ENCODE data around the gene RBM47. TPM values are rescaled to one million over a fixed set of nuclear protein-coding genes. Genes with fewer than 3 reads are reported as not detected.

The RBM47 gene
- polyA plus RNA-seq = 20.9 TPM

GRCh38 chr4:40629401-40630334 lies at the start of gene RBM47:
Gene RBM47 (minus strand): TSS chr4:40629864. CDS start chr4:40438893, 190,971 bp downstream.
- Mint-ChIP-seq H3K27ac (peak within 1 kb of the TSS; percentile 78 to 96 (median 95)), H3K27me3 (no peaks in the 10 kb centered on the region), H3K36me3 (peaks cover 2% of the 10 kb centered on the region), H3K4me1 (peaks cover 19 to 35% (median 27%) of the 10 kb centered on the region in 3 donors), H3K4me3 (peak within 1 kb of the TSS; percentile 80 to 98 (median 90)), H3K9me3 (no peaks in the 10 kb centered on the region)

GRCh38 chr4:40678421-40678820 lies 48.8 kb upstream of the RBM47 start:
- no peaks in the 10 kb centered on the region for H3K27me3 Mint-ChIP-seq

DNA sequence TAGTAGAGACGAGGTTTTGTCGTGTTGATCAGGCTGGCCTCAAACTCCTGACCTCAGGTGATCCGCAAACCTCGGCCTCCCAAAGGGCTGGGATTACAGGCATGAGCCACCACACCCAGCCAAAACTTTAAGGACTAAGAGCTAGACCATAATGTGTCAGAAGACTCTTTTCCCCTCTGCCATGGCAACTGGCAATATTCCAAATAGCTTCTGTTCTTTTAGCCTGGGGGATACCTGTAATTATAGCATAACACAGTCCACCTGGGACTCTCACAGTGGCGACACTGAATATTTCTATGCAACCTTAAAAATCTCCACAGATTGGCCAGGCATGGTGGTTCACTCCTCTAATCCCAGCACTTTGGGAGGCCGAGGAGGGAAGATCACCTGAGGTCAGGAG lies 45.5 kb upstream of the RBM47 start:
- H3K4me1 Mint-ChIP-seq = peaks cover 0 to 6% (median 2%) of the 10 kb centered on the region in 3 donors
- H3K27me3 Mint-ChIP-seq = no peaks in the 10 kb centered on the region
- H3K9me3 Mint-ChIP-seq = no peaks in the 10 kb centered on the region
- H3K4me3 Mint-ChIP-seq = no peak overlapping the region
- no peak overlapping the region for H3K27ac Mint-ChIP-seq
- peaks cover 1% of the 10 kb centered on the region for H3K36me3 Mint-ChIP-seq

More at GRCh38 chr4:40678421-40678820, 48.8 kb upstream of the RBM47 start:
- Mint-ChIP-seq H3K9me3 (peaks cover 0 to 1% (median 0%) of the 10 kb centered on the region in 3 donors), H3K4me3 (no peak overlapping the region), H3K36me3 (peaks cover 1% of the 10 kb centered on the region), H3K27ac (no peak overlapping the region), H3K4me1 (peaks cover 0 to 4% (median 0%) of the 10 kb centered on the region in 3 donors)

DNA sequence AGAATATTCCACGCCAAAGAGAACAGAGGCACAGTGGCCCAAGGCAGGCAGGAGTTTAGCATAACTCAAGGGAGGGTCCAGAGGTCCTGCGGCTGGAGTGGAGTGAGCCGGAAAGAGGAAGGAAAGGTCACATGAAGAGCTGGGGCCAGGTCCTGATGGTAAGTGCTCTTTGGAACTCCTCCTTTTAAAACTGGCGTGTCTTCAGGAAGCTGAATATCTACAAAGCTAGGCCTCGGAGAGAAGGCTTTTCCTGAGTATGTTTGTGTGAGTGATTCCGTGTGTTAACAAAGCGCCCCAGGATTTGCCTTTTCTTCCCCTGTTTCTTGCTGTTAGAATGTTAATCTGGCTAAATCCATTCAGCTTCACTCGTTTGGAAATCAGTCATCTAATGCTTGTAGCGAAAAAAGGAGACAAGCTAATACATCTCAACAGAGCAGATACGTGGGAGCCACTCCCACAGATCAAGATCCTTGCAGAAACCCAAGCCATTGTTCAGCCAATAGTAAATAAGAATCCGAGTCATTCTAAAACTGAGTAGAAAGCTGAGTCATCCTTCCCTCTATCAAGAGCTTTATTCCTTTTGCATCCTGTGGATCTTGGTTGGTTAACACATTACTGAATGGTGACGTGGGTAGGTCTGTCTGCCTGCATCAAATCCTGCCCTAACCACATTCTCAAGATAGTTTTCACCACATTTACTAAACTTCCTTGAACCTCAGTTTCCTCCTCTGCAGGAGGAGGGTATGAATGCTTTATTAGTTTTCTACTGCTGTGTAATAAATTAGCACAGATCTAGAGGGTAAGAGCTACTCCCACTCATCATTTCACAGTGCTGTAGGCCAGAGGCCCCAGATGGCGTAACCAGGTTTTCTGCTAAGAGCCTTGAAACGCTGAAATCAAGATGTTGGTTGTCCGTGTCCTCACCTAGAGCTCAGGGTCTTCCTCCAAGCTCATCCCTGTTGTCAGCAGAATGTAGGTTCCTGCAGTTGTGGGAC lies 43.2 kb upstream of the RBM47 start:
- H3K4me3 Mint-ChIP-seq = no peak overlapping the region
- H3K4me1 Mint-ChIP-seq = peaks cover 0 to 6% (median 2%) of the 10 kb centered on the region in 3 donors

DNA sequence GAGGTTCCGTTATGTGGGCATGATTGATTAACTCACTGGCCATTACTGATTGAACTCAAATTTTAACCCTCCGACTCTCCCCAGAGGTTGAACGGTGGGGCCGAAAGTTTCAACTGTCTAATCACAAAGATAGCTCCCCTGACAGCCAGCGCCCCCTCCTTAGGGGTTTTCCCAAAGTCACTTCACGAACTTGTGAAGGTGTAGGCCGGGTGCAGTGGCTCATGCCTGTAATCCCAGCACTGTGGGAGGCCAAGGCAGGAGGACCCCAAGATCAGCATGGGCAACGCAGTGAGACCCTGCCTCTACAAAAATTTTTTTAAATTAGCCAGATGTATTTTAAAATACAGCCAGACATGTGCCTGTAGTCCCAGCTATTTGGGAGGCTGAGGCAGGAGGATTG lies 39.8 kb upstream of the RBM47 start:
- Mint-ChIP-seq H3K36me3 (peaks cover 2% of the 10 kb centered on the region), H3K4me1 (peaks cover 0 to 3% (median 2%) of the 10 kb centered on the region in 3 donors), H3K27me3 (no peaks in the 10 kb centered on the region), H3K9me3 (no peaks in the 10 kb centered on the region), H3K4me3 (no peak overlapping the region), H3K27ac (no peak overlapping the region)

More for the DNA sequence above, 43.2 kb upstream of the RBM47 start:
- no peak overlapping the region for H3K27ac Mint-ChIP-seq
- H3K36me3 Mint-ChIP-seq = peaks cover 1% of the 10 kb centered on the region
- H3K27me3 Mint-ChIP-seq = no peaks in the 10 kb centered on the region
- H3K9me3 Mint-ChIP-seq = no peaks in the 10 kb centered on the region

GRCh38 chr4:40665842-40666241 lies 36.2 kb upstream of the RBM47 start:
- no peaks in the 10 kb centered on the region for H3K27me3 Mint-ChIP-seq
- no peak overlapping the region for H3K27ac Mint-ChIP-seq
- H3K4me3 Mint-ChIP-seq = no peak overlapping the region
- no peaks in the 10 kb centered on the region for H3K9me3 Mint-ChIP-seq
- peaks cover 0 to 8% (median 3%) of the 10 kb centered on the region in 3 donors for H3K4me1 Mint-ChIP-seq
- peaks cover 2% of the 10 kb centered on the region for H3K36me3 Mint-ChIP-seq

DNA sequence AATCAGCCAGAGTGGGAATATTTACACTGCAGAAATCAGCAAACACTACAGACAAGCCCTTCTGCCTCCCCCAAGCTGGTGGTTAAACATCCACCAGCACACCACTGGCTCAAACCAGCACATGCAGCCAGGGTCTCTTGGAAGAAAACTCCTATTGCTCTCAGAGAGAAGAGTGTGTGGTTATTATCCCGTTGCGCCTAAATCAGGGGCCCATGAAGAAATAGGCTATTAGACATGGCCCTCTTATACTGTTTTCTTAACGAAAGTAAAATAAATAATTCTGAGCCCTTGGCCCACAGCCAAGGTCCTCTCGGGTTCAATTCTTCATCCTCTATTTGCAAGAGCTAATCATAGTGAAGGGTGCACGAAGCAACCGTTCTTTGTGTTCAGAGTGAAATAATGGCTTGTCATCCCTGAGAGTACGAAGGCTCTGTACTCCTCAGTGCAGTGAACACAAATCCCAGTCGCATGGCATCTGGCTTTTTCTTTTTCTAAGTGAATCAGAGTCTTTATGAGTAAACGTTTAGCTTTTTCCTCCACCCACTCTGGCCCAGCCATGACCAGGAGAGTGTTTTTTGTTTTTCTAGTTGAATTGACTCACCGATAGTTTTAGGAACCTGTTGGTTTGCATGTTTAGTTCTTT lies 33.4 kb upstream of the RBM47 start:
- H3K27me3 Mint-ChIP-seq = no peaks in the 10 kb centered on the region
- peaks cover 2% of the 10 kb centered on the region for H3K36me3 Mint-ChIP-seq
- H3K4me1 Mint-ChIP-seq = peaks cover 0 to 8% (median 3%) of the 10 kb centered on the region in 3 donors
- H3K4me3 Mint-ChIP-seq = no peak overlapping the region
- H3K27ac Mint-ChIP-seq = no peak overlapping the region
- H3K9me3 Mint-ChIP-seq = no peaks in the 10 kb centered on the region

DNA sequence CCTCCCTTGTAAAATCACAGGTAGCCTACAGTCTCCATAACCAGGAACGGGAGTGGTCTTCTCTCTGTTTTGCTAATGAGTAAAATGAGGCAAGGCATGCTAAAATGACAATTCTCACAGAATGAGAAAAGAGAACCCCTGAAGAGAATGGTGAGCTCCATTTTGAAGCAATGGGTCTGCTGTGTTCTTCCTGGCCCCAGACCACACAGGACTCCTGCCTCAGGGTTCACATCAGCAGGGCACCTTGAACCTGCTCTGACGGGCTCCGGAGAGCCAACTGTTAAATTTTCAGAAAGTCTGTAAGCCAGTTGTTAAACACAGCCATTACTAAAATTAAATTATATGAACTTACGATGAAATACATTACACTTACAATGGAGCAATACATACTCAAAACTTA lies 32.1 kb upstream of the RBM47 start:
- H3K9me3 Mint-ChIP-seq = no peaks in the 10 kb centered on the region

GRCh38 chr4:40656201-40656863 lies 26.7 kb upstream of the RBM47 start:
- Mint-ChIP-seq H3K36me3 (peaks cover 2% of the 10 kb centered on the region), H3K27ac (peak overlapping the region; percentile 0 to 87 (median 27)), H3K9me3 (no peaks in the 10 kb centered on the region), H3K4me3 (peak overlapping the region; percentile 8 to 87 (median 54)), H3K4me1 (peaks cover 13 to 15% (median 13%) of the 10 kb centered on the region in 3 donors), H3K27me3 (no peaks in the 10 kb centered on the region)

More for the DNA sequence above, 32.1 kb upstream of the RBM47 start:
- Mint-ChIP-seq H3K27me3 (no peaks in the 10 kb centered on the region), H3K4me1 (peaks cover 3 to 13% (median 5%) of the 10 kb centered on the region in 3 donors), H3K27ac (no peak overlapping the region), H3K4me3 (no peak overlapping the region), H3K36me3 (no peaks in the 10 kb centered on the region)

DNA sequence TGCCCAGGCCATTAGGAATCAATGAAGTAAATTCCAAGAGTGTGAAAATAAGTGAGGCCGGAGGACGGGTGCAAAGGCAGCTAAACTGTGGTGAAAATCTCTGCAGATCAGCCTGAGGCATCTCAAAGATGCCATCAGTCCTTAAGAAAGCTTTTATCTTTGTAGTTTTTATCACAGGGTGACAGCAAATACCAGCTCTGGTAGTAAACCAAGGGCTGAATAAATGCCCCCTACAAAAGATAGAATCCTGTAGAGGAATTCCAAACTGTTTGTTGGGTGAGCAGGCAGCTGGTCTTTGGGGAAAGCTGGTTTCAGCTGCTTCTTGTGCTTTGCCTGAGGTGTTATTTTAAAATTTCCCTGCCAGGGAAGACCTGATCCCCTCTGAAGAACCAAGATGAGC lies 21.6 kb upstream of the RBM47 start:
- Mint-ChIP-seq H3K27ac (peak overlapping the region in 1 of 3 donors; percentile 61), H3K27me3 (no peaks in the 10 kb centered on the region), H3K36me3 (peaks cover 2% of the 10 kb centered on the region), H3K4me1 (peaks cover 4 to 7% (median 6%) of the 10 kb centered on the region in 3 donors), H3K4me3 (no peak overlapping the region), H3K9me3 (no peaks in the 10 kb centered on the region)

GRCh38 chr4:40649321-40649720 lies 19.7 kb upstream of the RBM47 start:
- Mint-ChIP-seq H3K4me3 (no peak overlapping the region), H3K36me3 (peaks cover 1% of the 10 kb centered on the region), H3K9me3 (no peaks in the 10 kb centered on the region), H3K27me3 (no peaks in the 10 kb centered on the region), H3K4me1 (no peaks in the 10 kb centered on the region), H3K27ac (no peak overlapping the region)

GRCh38 chr4:40648742-40649281 lies 19.1 kb upstream of the RBM47 start:
- H3K4me1 Mint-ChIP-seq = no peaks in the 10 kb centered on the region
- no peaks in the 10 kb centered on the region for H3K9me3 Mint-ChIP-seq
- no peak overlapping the region for H3K4me3 Mint-ChIP-seq
- H3K27me3 Mint-ChIP-seq = no peaks in the 10 kb centered on the region
- H3K36me3 Mint-ChIP-seq = no peaks in the 10 kb centered on the region
- H3K27ac Mint-ChIP-seq = no peak overlapping the region

DNA sequence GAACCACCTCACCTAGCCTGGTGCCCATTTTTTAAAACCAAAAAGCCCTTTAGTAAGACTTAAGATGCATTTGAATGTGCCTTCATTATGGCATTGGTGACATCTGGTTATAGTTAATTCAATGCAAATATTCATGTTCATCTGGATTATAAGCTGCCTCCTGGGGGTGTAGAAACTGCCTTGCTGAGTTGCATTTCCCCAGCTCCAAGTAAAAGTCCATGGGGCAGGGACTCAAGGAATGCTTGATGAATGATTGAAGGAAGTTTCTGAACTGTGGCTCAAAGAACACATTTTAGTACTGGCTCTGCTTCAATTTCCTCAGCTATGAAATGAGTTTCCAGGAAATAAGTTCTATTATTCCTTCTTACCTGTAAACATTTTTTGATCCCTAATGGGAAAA lies 18.5 kb upstream of the RBM47 start:
- Mint-ChIP-seq H3K9me3 (no peaks in the 10 kb centered on the region), H3K27me3 (no peaks in the 10 kb centered on the region), H3K4me3 (no peak overlapping the region), H3K36me3 (no peaks in the 10 kb centered on the region), H3K4me1 (no peaks in the 10 kb centered on the region), H3K27ac (no peak overlapping the region)

GRCh38 chr4:40645586-40645985 lies 15.9 kb upstream of the RBM47 start:
- Mint-ChIP-seq H3K27ac (no peak overlapping the region), H3K27me3 (no peaks in the 10 kb centered on the region), H3K4me1 (no peaks in the 10 kb centered on the region), H3K36me3 (no peaks in the 10 kb centered on the region), H3K4me3 (no peak overlapping the region), H3K9me3 (no peaks in the 10 kb centered on the region)
